Effector memory CD4-positive, alpha-beta T cell (primary cell): Measurements from ENCODE around the gene ASPDH.

Source experiments
- DNase-seq, 3 donors: peaks; one replicate each; pipeline ENCODE4 v3.0.0-alpha.2; 2020
- H3K27ac ChIP-seq: 2 replicates; pipeline ENCODE4 v1.7.0; 2013; ENCODE audit warnings: mild to moderate bottlenecking, low read length, moderate library complexity; ENCODE audit not compliant: insufficient read depth, poor library complexity, severe bottlenecking
- H3K27me3 ChIP-seq: replicated peaks from 2 replicates; pipeline ENCODE4 v1.7.0; 2013; ENCODE audit warnings: mild to moderate bottlenecking, low read length; ENCODE audit not compliant: insufficient read depth, control insufficient read depth, poor library complexity, severe bottlenecking
- H3K36me3 ChIP-seq: 2 replicates; pipeline ENCODE4 v1.7.0; 2013; ENCODE audit warnings: mild to moderate bottlenecking, low read length, moderate library complexity; ENCODE audit not compliant: control insufficient read depth, insufficient read depth
- H3K4me1 ChIP-seq: 2 replicates; pipeline ENCODE4 v1.7.0; 2013; ENCODE audit warnings: low read length, mild to moderate bottlenecking; ENCODE audit not compliant: control insufficient read depth, insufficient read depth, poor library complexity, severe bottlenecking
- H3K4me3 ChIP-seq: 2 replicates; pipeline ENCODE4 v1.7.0; 2013; ENCODE audit warnings: low read length, low read depth, mild to moderate bottlenecking; ENCODE audit not compliant: insufficient read depth, poor library complexity, severe bottlenecking
- H3K9me3 ChIP-seq: 2 replicates; pipeline ENCODE4 v1.7.0; 2013; ENCODE audit warnings: mild to moderate bottlenecking, low read length, moderate library complexity; ENCODE audit not compliant: control insufficient read depth

Gene ASPDH

DNA sequence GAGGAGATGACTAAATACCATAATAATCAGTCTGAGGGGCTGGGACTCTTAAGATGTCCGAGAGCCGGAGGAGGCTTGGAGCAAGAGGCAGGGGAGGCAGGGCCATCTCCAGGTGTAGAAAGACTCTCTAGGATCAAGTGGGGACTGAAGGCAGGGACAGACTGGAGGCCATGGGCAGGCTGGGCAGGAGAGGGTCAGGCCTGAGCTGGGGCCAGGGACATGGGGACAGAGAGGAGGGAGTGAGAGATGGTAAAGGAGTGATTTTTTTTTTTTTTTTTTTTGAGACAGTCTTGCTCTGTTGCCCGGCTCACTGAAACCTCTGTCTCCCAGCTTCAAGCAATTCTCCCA lies 4.9 kb downstream of the ASPDH start:
- no peak overlapping the region for H3K4me3 ChIP-seq
- peaks cover 12% of the 10 kb centered on the region for H3K4me1 ChIP-seq

GRCh38 chr19:50507376-50507775 lies 6.3 kb downstream of the ASPDH start:
- Histone ChIP-seq H3K4me3 (no peak overlapping the region), H3K4me1 (peaks cover 12% of the 10 kb centered on the region), H3K27me3 (no peaks in the 10 kb centered on the region), H3K36me3 (no peaks in the 10 kb centered on the region), H3K27ac (no peak overlapping the region), H3K9me3 (no peaks in the 10 kb centered on the region)
- DNase-seq, result no peak

More for the DNA sequence above, 4.9 kb downstream of the ASPDH start:
- Histone ChIP-seq H3K27ac (no peak overlapping the region), H3K36me3 (no peaks in the 10 kb centered on the region), H3K9me3 (no peaks in the 10 kb centered on the region), H3K27me3 (no peaks in the 10 kb centered on the region)
- DNase-seq, result no peak

DNA sequence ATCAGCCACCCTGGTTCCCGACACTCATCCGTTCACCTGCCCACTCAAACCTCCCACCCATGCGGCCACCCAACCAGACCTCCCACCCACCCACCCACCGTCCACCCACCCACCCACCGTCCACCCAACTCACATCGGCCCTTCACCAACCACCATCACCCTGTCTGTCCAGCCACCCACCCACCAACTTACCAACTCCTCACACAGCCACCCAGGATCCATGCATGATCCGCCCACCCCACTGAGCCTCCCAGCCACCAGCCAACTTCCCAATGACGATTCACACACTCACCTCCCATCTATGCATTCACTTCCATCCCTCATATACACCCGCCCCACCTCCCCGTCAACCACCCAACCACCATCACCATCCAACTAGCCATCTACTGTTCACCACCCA lies 7.0 kb downstream of the ASPDH start:
- no peaks in the 10 kb centered on the region for H3K36me3 ChIP-seq
- H3K4me1 ChIP-seq, result peaks cover 12% of the 10 kb centered on the region
- H3K27me3 ChIP-seq, result no peaks in the 10 kb centered on the region
- no peak overlapping the region for H3K4me3 ChIP-seq
- no peak overlapping the region for H3K27ac ChIP-seq
- no peak for DNase-seq
- no peaks in the 10 kb centered on the region for H3K9me3 ChIP-seq

- H3K4me1 ChIP-seq, result peaks cover 9% of the 10 kb centered on the region
- no peak overlapping the region for H3K4me3 ChIP-seq
- no peaks in the 10 kb centered on the region for H3K27me3 ChIP-seq
- no peaks in the 10 kb centered on the region for H3K9me3 ChIP-seq
- no peak for DNase-seq
- no peaks in the 10 kb centered on the region for H3K36me3 ChIP-seq
- no peak overlapping the region for H3K27ac ChIP-seq
Observed at GRCh38 chr19:50505856-50506611, 7.7 kb downstream of the ASPDH start.

- no peak overlapping the region for H3K27ac ChIP-seq
- no peaks in the 10 kb centered on the region for H3K36me3 ChIP-seq
- no peaks in the 10 kb centered on the region for H3K9me3 ChIP-seq
- DNase-seq, result no peak
- no peaks in the 10 kb centered on the region for H3K4me1 ChIP-seq
- no peak overlapping the region for H3K4me3 ChIP-seq
- H3K27me3 ChIP-seq, result no peaks in the 10 kb centered on the region
Observed at GRCh38 chr19:50501568-50502475, 11.9 kb downstream of the ASPDH start.

- no peaks in the 10 kb centered on the region for H3K4me1 ChIP-seq
- H3K9me3 ChIP-seq, result no peaks in the 10 kb centered on the region
- no peaks in the 10 kb centered on the region for H3K27me3 ChIP-seq
- no peaks in the 10 kb centered on the region for H3K36me3 ChIP-seq
- no peak overlapping the region for H3K4me3 ChIP-seq
- no peak overlapping the region for H3K27ac ChIP-seq
- no peak for DNase-seq
Observed at GRCh38 chr19:50501186-50501567, 12.5 kb downstream of the ASPDH start.

DNA sequence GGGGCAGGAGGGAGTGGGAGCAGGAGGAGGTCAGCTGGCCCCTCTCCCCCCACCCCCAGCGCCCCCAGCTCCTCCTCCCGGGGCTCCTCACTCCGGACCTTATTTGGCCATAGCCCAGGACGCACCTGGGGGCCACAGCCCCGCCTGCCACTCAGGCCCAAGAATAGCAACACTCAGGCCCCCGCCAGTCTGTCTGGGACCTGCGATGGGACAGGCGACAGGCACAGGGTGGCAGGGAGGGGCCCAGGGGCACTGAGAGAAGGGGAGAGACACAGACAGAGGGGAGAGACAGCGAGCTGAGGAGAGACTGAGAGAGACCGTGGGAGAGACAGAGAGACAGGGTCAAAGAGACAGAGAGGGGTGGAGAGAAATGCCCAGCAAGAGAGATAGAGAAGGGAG lies 13.0 kb downstream of the ASPDH start:
- DNase-seq, result no peak
- Histone ChIP-seq H3K36me3 (no peaks in the 10 kb centered on the region), H3K27me3 (no peaks in the 10 kb centered on the region), H3K4me3 (no peak overlapping the region), H3K9me3 (no peaks in the 10 kb centered on the region), H3K27ac (no peak overlapping the region), H3K4me1 (no peaks in the 10 kb centered on the region)

- Histone ChIP-seq H3K9me3 (no peaks in the 10 kb centered on the region), H3K4me3 (no peak overlapping the region)
Observed at GRCh38 chr19:50500060-50500752, 13.5 kb downstream of the ASPDH start.

GRCh38 chr19:50498219-50499056 lies 15.3 kb downstream of the ASPDH start:
- Histone ChIP-seq H3K4me1 (no peaks in the 10 kb centered on the region), H3K4me3 (no peak overlapping the region), H3K36me3 (no peaks in the 10 kb centered on the region), H3K27ac (no peak overlapping the region), H3K27me3 (no peaks in the 10 kb centered on the region), H3K9me3 (no peaks in the 10 kb centered on the region)
- DNase-seq, result no peak

More at GRCh38 chr19:50500060-50500752, 13.5 kb downstream of the ASPDH start:
- no peak for DNase-seq
- H3K27me3 ChIP-seq, result no peaks in the 10 kb centered on the region
- no peaks in the 10 kb centered on the region for H3K36me3 ChIP-seq
- H3K27ac ChIP-seq, result no peak overlapping the region
- no peaks in the 10 kb centered on the region for H3K4me1 ChIP-seq
